ENCODE data around the gene HENMT1. TPM values are rescaled to one million over a fixed set of nuclear protein-coding genes. Genes with fewer than 3 reads are reported as not detected.
"Not testable (repeated sequence)": the region's sequence is repeated elsewhere in the genome, so short reads cannot be mapped to it uniquely, and the experiment has no call there.

HENMT1 gene
- total RNA-seq, 2 donors from 2014 or later, result 9.2 to 10.3 TPM

- no peak for ATAC-seq
- Mint-ChIP-seq H3K27ac (peak overlapping the region; percentile 45), H3K4me3 (no peak overlapping the region), H3K4me1 (peaks cover 15% of the 10 kb centered on the region), H3K36me3 (ENCODE audit: low read depth) (no peaks in the 10 kb centered on the region), H3K27me3 (no peaks in the 10 kb centered on the region)
- no peak for DNase-seq
- H3K9me3 ChIP-seq (ENCODE audit: control insufficient read depth, low read length, poor library complexity, severe bottlenecking), result no peaks in the 10 kb centered on the region
Observed at GRCh38 chr1:108664481-108664880, 3.6 kb upstream of the HENMT1 start.

GRCh38 chr1:108663074-108663473, 2.2 kb upstream of the HENMT1 start:
- Mint-ChIP-seq H3K4me3 (peak overlapping the region; percentile 60), H3K27me3 (no peaks in the 10 kb centered on the region), H3K36me3 (ENCODE audit: low read depth) (no peaks in the 10 kb centered on the region), H3K27ac (peak overlapping the region; percentile 95), H3K4me1 (peaks cover 14% of the 10 kb centered on the region)
- DNase-seq (no peak), ATAC-seq (no peak)
- H3K9me3 ChIP-seq (ENCODE audit: control insufficient read depth, low read length, poor library complexity, severe bottlenecking), result no peaks in the 10 kb centered on the region

- Mint-ChIP-seq H3K36me3 (ENCODE audit: low read depth) (no peaks in the 10 kb centered on the region), H3K27ac (peak overlapping the region; percentile 57), H3K27me3 (no peaks in the 10 kb centered on the region), H3K4me3 (no peak overlapping the region), H3K4me1 (peaks cover 23% of the 10 kb centered on the region)
- DNase-seq (no peak), ATAC-seq (no peak)
- no peaks in the 10 kb centered on the region for H3K9me3 ChIP-seq (ENCODE audit: control insufficient read depth, low read length, poor library complexity, severe bottlenecking)
Observed at GRCh38 chr1:108657356-108658080, 3.4 kb downstream of the HENMT1 start.

GRCh38 chr1:108653431-108654105, 7.3 kb downstream of the HENMT1 start:
- Mint-ChIP-seq H3K4me3 (no peak overlapping the region), H3K27ac (peak overlapping the region; percentile 45), H3K36me3 (ENCODE audit: low read depth) (peaks cover 13% of the 10 kb centered on the region), H3K27me3 (no peaks in the 10 kb centered on the region), H3K4me1 (peaks cover 14% of the 10 kb centered on the region)
- ATAC-seq, result no peak
- no peak for DNase-seq
- no peaks in the 10 kb centered on the region for H3K9me3 ChIP-seq (ENCODE audit: control insufficient read depth, low read length, poor library complexity, severe bottlenecking)

- DNase-seq (peak; percentile 49 to 60 (median 57)), ATAC-seq (peak; percentile 82)
- Mint-ChIP-seq H3K27me3 (no peaks in the 10 kb centered on the region), H3K36me3 (ENCODE audit: low read depth) (peaks cover 16% of the 10 kb centered on the region), H3K27ac (peak overlapping the region; percentile 98), H3K4me1 (peaks cover 41% of the 10 kb centered on the region), H3K4me3 (peak overlapping the region; percentile 61)
- peaks cover 7% of the 10 kb centered on the region for H3K9me3 ChIP-seq (ENCODE audit: control insufficient read depth, low read length, poor library complexity, severe bottlenecking)
Observed at GRCh38 chr1:108646648-108647269, 14.1 kb downstream of the HENMT1 start.

GRCh38 chr1:108646265-108646647, 14.6 kb downstream of the HENMT1 start:
- Mint-ChIP-seq H3K36me3 (ENCODE audit: low read depth) (peaks cover 14% of the 10 kb centered on the region), H3K27ac (peak overlapping the region; percentile 98), H3K4me1 (peaks cover 43% of the 10 kb centered on the region), H3K4me3 (peak overlapping the region; percentile 85), H3K27me3 (no peaks in the 10 kb centered on the region)
- ATAC-seq (no peak), DNase-seq (no peak)
- peaks cover 7% of the 10 kb centered on the region for H3K9me3 ChIP-seq (ENCODE audit: control insufficient read depth, low read length, poor library complexity, severe bottlenecking)

GRCh38 chr1:108645564-108646184, 15.2 kb downstream of the HENMT1 start:
- peak overlapping the region; percentile 98 for H3K27ac Mint-ChIP-seq
- H3K27me3 Mint-ChIP-seq, result no peaks in the 10 kb centered on the region
- peak overlapping the region; percentile 85 for H3K4me3 Mint-ChIP-seq
- ATAC-seq (no peak), DNase-seq (no peak)
- H3K9me3 ChIP-seq (ENCODE audit: control insufficient read depth, low read length, poor library complexity, severe bottlenecking), result peaks cover 7% of the 10 kb centered on the region
- H3K36me3 Mint-ChIP-seq (ENCODE audit: low read depth), result peaks cover 14% of the 10 kb centered on the region
- H3K4me1 Mint-ChIP-seq, result peaks cover 43% of the 10 kb centered on the region

- peak in 1 of 3 donors; percentile 11 for DNase-seq
- Mint-ChIP-seq H3K27ac (peak overlapping the region; percentile 98), H3K27me3 (no peaks in the 10 kb centered on the region), H3K36me3 (ENCODE audit: low read depth) (peaks cover 10% of the 10 kb centered on the region), H3K4me3 (peak overlapping the region; percentile 85), H3K4me1 (peaks cover 49% of the 10 kb centered on the region)
- peak; percentile 51 for ATAC-seq
- H3K9me3 ChIP-seq (ENCODE audit: control insufficient read depth, low read length, poor library complexity, severe bottlenecking), result peaks cover 7% of the 10 kb centered on the region
Observed at GRCh38 chr1:108644984-108645383, 15.9 kb downstream of the HENMT1 start.

GRCh38 chr1:108643492-108644335, 17.2 kb downstream of the HENMT1 start:
- ATAC-seq, result peak; percentile 24
- Mint-ChIP-seq H3K27ac (peak overlapping the region; percentile 98), H3K4me1 (peaks cover 53% of the 10 kb centered on the region), H3K4me3 (peak overlapping the region; percentile 33), H3K36me3 (ENCODE audit: low read depth) (peaks cover 4% of the 10 kb centered on the region), H3K27me3 (no peaks in the 10 kb centered on the region)
- peaks cover 7% of the 10 kb centered on the region for H3K9me3 ChIP-seq (ENCODE audit: control insufficient read depth, low read length, poor library complexity, severe bottlenecking)
- DNase-seq, result peak in 1 of 3 donors; percentile 36

GRCh38 chr1:108640863-108641262, 20.0 kb downstream of the HENMT1 start:
- peaks cover 38% of the 10 kb centered on the region for H3K4me1 Mint-ChIP-seq
- not testable (repeated sequence) for ATAC-seq; H3K27me3 Mint-ChIP-seq; DNase-seq; H3K4me3 Mint-ChIP-seq; H3K9me3 ChIP-seq (ENCODE audit: control insufficient read depth, low read length, poor library complexity, severe bottlenecking); H3K36me3 Mint-ChIP-seq (ENCODE audit: low read depth)
- H3K27ac Mint-ChIP-seq, result peak overlapping the region; percentile 82

GRCh38 chr1:108639899-108640560, 20.9 kb downstream of the HENMT1 start:
- peak in 1 of 3 donors; percentile 23 for DNase-seq
- Mint-ChIP-seq H3K27ac (peak overlapping the region; percentile 82), H3K27me3 (no peaks in the 10 kb centered on the region), H3K36me3 (ENCODE audit: low read depth) (no peaks in the 10 kb centered on the region), H3K4me3 (peak overlapping the region; percentile 1), H3K4me1 (peaks cover 30% of the 10 kb centered on the region)
- no peaks in the 10 kb centered on the region for H3K9me3 ChIP-seq (ENCODE audit: control insufficient read depth, low read length, poor library complexity, severe bottlenecking)
- peak; percentile 26 for ATAC-seq

- Mint-ChIP-seq H3K27me3 (no peaks in the 10 kb centered on the region), H3K27ac (no peak overlapping the region), H3K4me1 (peaks cover 13% of the 10 kb centered on the region), H3K4me3 (no peak overlapping the region), H3K36me3 (ENCODE audit: low read depth) (no peaks in the 10 kb centered on the region)
- ATAC-seq (no peak), DNase-seq (no peak)
- H3K9me3 ChIP-seq (ENCODE audit: control insufficient read depth, low read length, poor library complexity, severe bottlenecking), result no peaks in the 10 kb centered on the region
Observed at GRCh38 chr1:108636876-108637275, 24.0 kb downstream of the HENMT1 start.

Measured in T-helper 17 cell (primary cell).